GM18867 (cell line): Measurements from ENCODE around the gene NCAPH2.

Experiments used
- ATAC-seq: cut with Tn5 transposase; IDR thresholded peaks from one replicate; pipeline ENCODE4 v1.9.1; 2021; ENCODE audit warnings: mild to moderate bottlenecking, moderate library complexity; ENCODE audit not compliant: unreplicated experiment

Gene NCAPH2

GRCh38 chr22:50507991-50508884, at the start of gene NCAPH2:
Gene NCAPH2, plus strand, starts transcription at chr22:50508224. Its CDS starts 114 bp downstream, at chr22:50508338.
- peak; percentile 61 for ATAC-seq

- ATAC-seq: no peak
These were observed 49.0 kb upstream of the NCAPH2 start for GRCh38 chr22:50459016-50459415.

- ATAC-seq: no peak
These were observed 48.4 kb upstream of the NCAPH2 start for GRCh38 chr22:50459496-50460140.

- ATAC-seq: no peak
These were observed 47.1 kb upstream of the NCAPH2 start for GRCh38 chr22:50460938-50461337.

GRCh38 chr22:50461536-50461935, 46.5 kb upstream of the NCAPH2 start:
- ATAC-seq: no peak

GRCh38 chr22:50461979-50462540, 46.0 kb upstream of the NCAPH2 start:
- no peak for ATAC-seq

GRCh38 chr22:50463188-50463900, 44.7 kb upstream of the NCAPH2 start:
- ATAC-seq: no peak

- no peak for ATAC-seq
These were observed 43.6 kb upstream of the NCAPH2 start for GRCh38 chr22:50464451-50464850.

GRCh38 chr22:50465066-50465930, 42.7 kb upstream of the NCAPH2 start:
- ATAC-seq: no peak

GRCh38 chr22:50467341-50467740, 40.7 kb upstream of the NCAPH2 start:
- no peak for ATAC-seq

GRCh38 chr22:50467773-50468440, 40.1 kb upstream of the NCAPH2 start:
- ATAC-seq: no peak

- no peak for ATAC-seq
These were observed 39.4 kb upstream of the NCAPH2 start for GRCh38 chr22:50468626-50469025.

- peak; percentile 55 for ATAC-seq
These were observed 38.4 kb upstream of the NCAPH2 start for GRCh38 chr22:50469377-50470305.

- ATAC-seq: no peak
These were observed 37.5 kb upstream of the NCAPH2 start for GRCh38 chr22:50470491-50470890.

GRCh38 chr22:50471197-50471847, 36.7 kb upstream of the NCAPH2 start:
- no peak for ATAC-seq

- ATAC-seq: no peak
These were observed 36.1 kb upstream of the NCAPH2 start for GRCh38 chr22:50471962-50472361.

- ATAC-seq: no peak
These were observed 34.9 kb upstream of the NCAPH2 start for GRCh38 chr22:50473088-50473487.
